ENCODE results near the gene TLE3. TPM values are rescaled to one million over a fixed set of nuclear protein-coding genes. Genes with fewer than 3 reads are reported as not detected.

TLE3 gene
- total and polyA plus RNA-seq, 7 experiments from 2014 or later: 15.2 to 183 (median 117) TPM

- H3K27ac ChIP-seq (ENCODE audit: low read depth, low read length): peak overlapping the region; percentile 87
- peak in 8 of 9 donors; percentile 24 to 53 (median 40) for DNase-seq
- H3K27me3 ChIP-seq (ENCODE audit: control insufficient read depth in 2 of 2, insufficient read depth in 2 of 2, low read length in 2 of 2): no peaks in the 10 kb centered on the region
- Mint-ChIP-seq H3K27me3 (peaks cover 0 to 38% (median 4%) of the 10 kb centered on the region in 5 donors), H3K4me1 (peaks cover 23 to 61% (median 33%) of the 10 kb centered on the region in 7 donors), H3K9me3 (peaks cover 0 to 9% (median 0%) of the 10 kb centered on the region in 11 donors), H3K27ac (peak overlapping the region; percentile 94 to 100 (median 97)), H3K36me3 (peaks cover 0 to 11% (median 3%) of the 10 kb centered on the region in 5 donors), H3K4me3 (peak overlapping the region; percentile 91 to 100 (median 96))
- CTCF ChIA-PET: interaction anchor here (0.5 to 1.6 kb wide), 3 partner anchors 342 to 430 kb away, joined by 3 to 6 read pairs (median 4); no protein-coding TSS in a partner anchor
- POLR2A ChIA-PET: interaction anchor here (0.6 to 6.9 kb wide), 23 partner anchors 12 to 1281 kb away, joined by 3 to 61 read pairs (median 4); no protein-coding TSS in a partner anchor
- H3K4me1 ChIP-seq (ENCODE audit: control insufficient read depth in 2 of 2, insufficient read depth in 2 of 2, low read length in 2 of 2): peaks cover 23 to 33% of the 10 kb centered on the region in 2 donors
- peak overlapping the region; percentile 69 for H3K4me3 ChIP-seq (ENCODE audit: low read length)
- peaks cover 0 to 5% (median 0%) of the 10 kb centered on the region in 3 experiments for H3K36me3 ChIP-seq (ENCODE audit: control insufficient read depth in 2 of 3, insufficient read depth in 3 of 3, low read length in 3 of 3)
- no peak for ATAC-seq
- H3K9me3 ChIP-seq (ENCODE audit: control insufficient read depth in 2 of 3, low read length in 3 of 3): no peaks in the 10 kb centered on the region
- intact Hi-C loops (cut with micrococcal nuclease): loop anchor here (1.0 to 5.0 kb wide), 14 partner anchors 75 to 1821 kb away; partner anchors contain the start of genes KIF23 (in 2 of the 2), RPLP1 (in 2 of the 2) and FEM1B (in 1 of the 2)
These were observed 897 bp upstream of the TLE3 start for GRCh38 chr15:70098461-70099166.

GRCh38 chr15:70098153-70098460 is 390 bp upstream of the TLE3 start:
- peak in 1 of 9 donors; percentile 20 for DNase-seq
- CTCF ChIA-PET: interaction anchor here (0.5 to 1.6 kb wide), 5 partner anchors 18 to 430 kb away, joined by 3 to 6 read pairs (median 3); no protein-coding TSS in a partner anchor

GRCh38 chr15:70097063-70097320 is 725 bp downstream of the TLE3 start:
- H3K36me3 ChIP-seq (ENCODE audit: control insufficient read depth in 2 of 3, insufficient read depth in 3 of 3, low read length in 3 of 3): peaks cover 0 to 18% (median 0%) of the 10 kb centered on the region in 3 experiments
- intact Hi-C loops (cut with micrococcal nuclease): loop anchor here (2.0 to 5.0 kb wide), 4 partner anchors 368 to 1820 kb away; partner anchors contain the start of genes ANP32A (in 1 of the 2) and FEM1B (in 1 of the 2)
- Mint-ChIP-seq H3K27ac (peak overlapping the region in 3 of 9 donors; percentile 95 to 98 (median 98)), H3K4me3 (peak overlapping the region in 9 of 10 donors; percentile 91 to 100 (median 95)), H3K36me3 (peaks cover 0 to 24% (median 8%) of the 10 kb centered on the region in 5 donors), H3K9me3 (peaks cover 0 to 9% (median 0%) of the 10 kb centered on the region in 11 donors), H3K27me3 (peaks cover 0 to 21% (median 2%) of the 10 kb centered on the region in 5 donors), H3K4me1 (peaks cover 40 to 62% (median 45%) of the 10 kb centered on the region in 7 donors)
- H3K27ac ChIP-seq (ENCODE audit: low read depth, low read length): peak overlapping the region; percentile 79
- ATAC-seq (no peak), DNase-seq (no peak)
- H3K4me1 ChIP-seq (ENCODE audit: control insufficient read depth in 2 of 2, insufficient read depth in 2 of 2, low read length in 2 of 2): peaks cover 39 to 49% of the 10 kb centered on the region in 2 donors
- H3K27me3 ChIP-seq (ENCODE audit: control insufficient read depth in 2 of 2, insufficient read depth in 2 of 2, low read length in 2 of 2): no peaks in the 10 kb centered on the region
- ChIA-PET CTCF (interaction anchor here (1.4 to 1.6 kb wide), 2 partner anchors 336 to 374 kb away, joined by 4 to 6 read pairs; no protein-coding TSS in a partner anchor), POLR2A (interaction anchor here (0.6 to 6.9 kb wide), 19 partner anchors 11 to 644 kb away, joined by 3 to 61 read pairs (median 5); partner anchors contain the start of gene RPLP1)
- H3K4me3 ChIP-seq (ENCODE audit: low read length): peak overlapping the region; percentile 87
- H3K9me3 ChIP-seq (ENCODE audit: control insufficient read depth in 2 of 3, low read length in 3 of 3): no peaks in the 10 kb centered on the region

More at GRCh38 chr15:70098153-70098460, 390 bp upstream of the TLE3 start:
- peaks cover 28 to 38% of the 10 kb centered on the region in 2 donors for H3K4me1 ChIP-seq (ENCODE audit: control insufficient read depth in 2 of 2, insufficient read depth in 2 of 2, low read length in 2 of 2)
- Mint-ChIP-seq H3K4me3 (peak overlapping the region; percentile 91 to 100 (median 96)), H3K9me3 (peaks cover 0 to 9% (median 0%) of the 10 kb centered on the region in 11 donors), H3K4me1 (peaks cover 29 to 62% (median 37%) of the 10 kb centered on the region in 7 donors), H3K36me3 (peaks cover 0 to 16% (median 3%) of the 10 kb centered on the region in 5 donors), H3K27me3 (peaks cover 0 to 33% (median 4%) of the 10 kb centered on the region in 5 donors), H3K27ac (peak overlapping the region; percentile 94 to 100 (median 97))
- no peaks in the 10 kb centered on the region for H3K27me3 ChIP-seq (ENCODE audit: control insufficient read depth in 2 of 2, insufficient read depth in 2 of 2, low read length in 2 of 2)
- POLR2A ChIA-PET: interaction anchor here (0.6 to 6.9 kb wide), 26 partner anchors 12 to 1279 kb away, joined by 3 to 61 read pairs (median 4); no protein-coding TSS in a partner anchor
- H3K9me3 ChIP-seq (ENCODE audit: control insufficient read depth in 2 of 3, low read length in 3 of 3): no peaks in the 10 kb centered on the region
- peak overlapping the region; percentile 69 for H3K4me3 ChIP-seq (ENCODE audit: low read length)
- no peak for ATAC-seq
- intact Hi-C loops (cut with micrococcal nuclease): loop anchor here (2.0 to 5.0 kb wide), 5 partner anchors 521 to 1821 kb away; partner anchors contain the start of genes KIF23 (in 2 of the 2), FEM1B (in 1 of the 2) and RPLP1 (in 1 of the 2)
- peaks cover 0 to 6% (median 0%) of the 10 kb centered on the region in 3 experiments for H3K36me3 ChIP-seq (ENCODE audit: control insufficient read depth in 2 of 3, insufficient read depth in 3 of 3, low read length in 3 of 3)
- H3K27ac ChIP-seq (ENCODE audit: low read depth, low read length): peak overlapping the region; percentile 87

GRCh38 chr15:70096215-70097062 is 1.3 kb downstream of the TLE3 start:
- Mint-ChIP-seq H3K4me1 (peaks cover 45 to 64% (median 50%) of the 10 kb centered on the region in 7 donors), H3K27ac (peak overlapping the region; percentile 93 to 98 (median 95)), H3K9me3 (peaks cover 0 to 9% (median 0%) of the 10 kb centered on the region in 11 donors), H3K4me3 (peak overlapping the region; percentile 91 to 100 (median 99)), H3K27me3 (peaks cover 0 to 16% (median 0%) of the 10 kb centered on the region in 5 donors), H3K36me3 (peaks cover 0 to 29% (median 8%) of the 10 kb centered on the region in 5 donors)
- ChIA-PET POLR2A (interaction anchor here (0.6 to 6.9 kb wide), 14 partner anchors 7 to 643 kb away, joined by 3 to 61 read pairs (median 4); partner anchors contain the start of gene RPLP1), CTCF (interaction anchor here (0.9 to 1.9 kb wide), 3 partner anchors 175 to 502 kb away, joined by 3 to 4 read pairs (median 4); no protein-coding TSS in a partner anchor)
- intact Hi-C loops (cut with micrococcal nuclease): loop anchor here (1.0 to 5.0 kb wide), 5 partner anchors 367 to 1819 kb away; partner anchors contain the start of genes ANP32A (in 1 of the 2) and FEM1B (in 1 of the 2)
- Histone ChIP-seq H3K4me3 (ENCODE audit: low read length) (peak overlapping the region; percentile 87), H3K4me1 (ENCODE audit: control insufficient read depth in 2 of 2, insufficient read depth in 2 of 2, low read length in 2 of 2) (peaks cover 45 to 55% of the 10 kb centered on the region in 2 donors), H3K9me3 (ENCODE audit: control insufficient read depth in 2 of 3, low read length in 3 of 3) (no peaks in the 10 kb centered on the region), H3K27ac (ENCODE audit: low read depth, low read length) (peak overlapping the region; percentile 79), H3K27me3 (ENCODE audit: control insufficient read depth in 2 of 2, insufficient read depth in 2 of 2, low read length in 2 of 2) (no peaks in the 10 kb centered on the region), H3K36me3 (ENCODE audit: control insufficient read depth in 2 of 3, insufficient read depth in 3 of 3, low read length in 3 of 3) (peaks cover 0 to 22% (median 0%) of the 10 kb centered on the region in 3 experiments)
- ATAC-seq: no peak
- peak; percentile 36 to 71 (median 49) for DNase-seq

GRCh38 chr15:70095408-70096214 is 2.1 kb downstream of the TLE3 start:
- peaks cover 0 to 7% (median 0%) of the 10 kb centered on the region in 11 donors for H3K9me3 Mint-ChIP-seq
- H3K27me3 Mint-ChIP-seq: peaks cover 0 to 10% (median 0%) of the 10 kb centered on the region in 5 donors
- peaks cover 49 to 58% of the 10 kb centered on the region in 2 donors for H3K4me1 ChIP-seq (ENCODE audit: control insufficient read depth in 2 of 2, insufficient read depth in 2 of 2, low read length in 2 of 2)
- peak overlapping the region; percentile 79 for H3K27ac ChIP-seq (ENCODE audit: low read depth, low read length)
- H3K36me3 Mint-ChIP-seq: peaks cover 4 to 33% (median 8%) of the 10 kb centered on the region in 5 donors
- ATAC-seq (no peak), DNase-seq (peak in 7 of 9 donors; percentile 7 to 53 (median 23))
- H3K9me3 ChIP-seq (ENCODE audit: control insufficient read depth in 2 of 3, low read length in 3 of 3): no peaks in the 10 kb centered on the region
- peak overlapping the region; percentile 91 to 100 (median 99) for H3K4me3 Mint-ChIP-seq
- H3K4me1 Mint-ChIP-seq: peaks cover 50 to 68% (median 55%) of the 10 kb centered on the region in 7 donors
- H3K27ac Mint-ChIP-seq: peak overlapping the region in 7 of 9 donors; percentile 73 to 98 (median 91)
- H3K36me3 ChIP-seq (ENCODE audit: control insufficient read depth in 2 of 3, insufficient read depth in 3 of 3, low read length in 3 of 3): peaks cover 0 to 30% (median 3%) of the 10 kb centered on the region in 3 experiments
- ChIA-PET POLR2A (interaction anchor here (0.7 to 6.9 kb wide), 10 partner anchors 8 to 397 kb away, joined by 3 to 61 read pairs (median 3); no protein-coding TSS in a partner anchor), CTCF (interaction anchor here (0.7 to 1.9 kb wide), 5 partner anchors 174 to 501 kb away, joined by 3 to 4 read pairs (median 4); no protein-coding TSS in a partner anchor)
- no peaks in the 10 kb centered on the region for H3K27me3 ChIP-seq (ENCODE audit: control insufficient read depth in 2 of 2, insufficient read depth in 2 of 2, low read length in 2 of 2)
- intact Hi-C loops (cut with micrococcal nuclease): loop anchor here (1.0 to 5.0 kb wide), 6 partner anchors 15 to 1818 kb away; partner anchors contain the start of genes ANP32A (in 1 of the 2) and FEM1B (in 1 of the 2)
- H3K4me3 ChIP-seq (ENCODE audit: low read length): peak overlapping the region; percentile 87

All from naive thymus-derived CD4-positive, alpha-beta T cell (primary cell).